ENCODE measurements around the gene ACAP3. TPM values are rescaled to one million over a fixed set of nuclear protein-coding genes. Genes with fewer than 3 reads are reported as not detected.

The ACAP3 gene
- polyA plus RNA-seq, 1 donor = 67.7 TPM

DNA sequence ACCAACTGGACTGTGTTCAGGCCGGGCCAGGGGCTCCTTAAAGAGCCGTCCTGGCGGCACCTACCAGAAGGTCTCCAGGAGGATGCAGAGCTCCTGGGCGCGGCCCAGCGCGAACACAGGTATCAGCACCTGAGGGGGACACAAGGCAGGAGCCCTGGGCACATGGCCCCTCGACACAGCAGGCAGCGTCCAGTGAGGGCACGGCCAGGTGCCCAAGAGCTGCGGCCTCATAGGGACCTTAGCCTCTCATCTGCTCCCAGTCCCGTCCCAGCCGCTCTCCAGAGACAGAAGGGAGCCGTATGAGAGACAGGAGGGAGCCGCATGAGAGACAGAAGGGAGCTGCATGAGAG, 6.5 kb upstream of the ACAP3 start:
- DNase-seq = no peak
- peaks cover 70% of the 10 kb centered on the region for H3K36me3 ChIP-seq (ENCODE audit: control insufficient read depth, insufficient read depth, low read length)
- H3K4me1 ChIP-seq (ENCODE audit: control insufficient read depth, insufficient read depth, low read length) = peaks cover 8% of the 10 kb centered on the region
- no peaks in the 10 kb centered on the region for H3K27me3 ChIP-seq (ENCODE audit: control insufficient read depth, insufficient read depth, low read length)
- WGBS (ENCODE audit: insufficient coverage, low lambda C conversion rate) = no CpG with 5 or more reads among the region's 15 CpGs
- peaks cover 4% of the 10 kb centered on the region for H3K9me3 ChIP-seq (ENCODE audit: control insufficient read depth, low read depth, low read length)
- H3K4me3 ChIP-seq (ENCODE audit: low read length) = no peak overlapping the region
- H3K27ac ChIP-seq (ENCODE audit: low read length) = no peak overlapping the region

DNA sequence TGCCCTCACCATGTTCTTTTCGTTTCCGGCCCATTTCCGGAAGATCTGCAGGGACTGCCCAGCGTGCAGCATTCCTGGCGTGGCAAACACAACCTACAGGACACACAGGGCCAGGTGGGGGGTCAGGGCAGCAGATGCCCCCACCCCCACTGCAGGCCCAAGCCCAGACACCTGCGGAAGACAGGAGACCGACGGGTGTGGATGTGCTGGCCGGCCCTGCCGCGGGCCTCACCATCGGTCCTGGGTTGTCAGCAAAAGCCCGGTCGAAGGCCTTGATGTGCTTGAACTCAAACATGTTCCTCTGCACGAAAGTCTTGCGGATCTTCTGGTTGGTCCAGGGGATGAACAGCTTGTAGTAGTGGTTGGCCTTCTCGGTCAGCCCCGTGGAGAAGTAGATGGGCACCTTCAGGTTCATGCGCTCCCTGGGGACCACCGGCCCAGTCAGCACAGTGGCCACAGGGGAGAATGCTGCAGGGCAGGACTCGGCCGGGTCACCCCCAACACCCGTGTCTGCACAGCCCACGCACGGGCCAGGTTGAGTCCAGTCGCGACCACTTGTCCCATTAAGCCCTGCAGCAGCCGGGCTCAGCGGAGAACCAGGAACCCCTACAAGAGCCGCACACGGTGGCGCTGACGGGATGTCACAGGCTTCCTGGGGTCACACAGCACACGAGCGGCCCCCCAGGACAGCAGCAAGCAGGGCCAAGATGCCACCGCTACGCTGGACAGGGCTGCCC, 5.9 kb upstream of the ACAP3 start:
- H3K27ac ChIP-seq (ENCODE audit: low read length) = no peak overlapping the region
- peaks cover 64% of the 10 kb centered on the region for H3K36me3 ChIP-seq (ENCODE audit: control insufficient read depth, insufficient read depth, low read length)
- DNase-seq = no peak
- H3K4me1 ChIP-seq (ENCODE audit: control insufficient read depth, insufficient read depth, low read length) = peaks cover 8% of the 10 kb centered on the region
- no peaks in the 10 kb centered on the region for H3K27me3 ChIP-seq (ENCODE audit: control insufficient read depth, insufficient read depth, low read length)
- H3K9me3 ChIP-seq (ENCODE audit: control insufficient read depth, low read depth, low read length) = peaks cover 4% of the 10 kb centered on the region
- WGBS (ENCODE audit: insufficient coverage, low lambda C conversion rate) = no CpG with 5 or more reads among the region's 37 CpGs
- no peak overlapping the region for H3K4me3 ChIP-seq (ENCODE audit: low read length)

- H3K4me3 ChIP-seq (ENCODE audit: low read length) = no peak overlapping the region
- no peak overlapping the region for H3K27ac ChIP-seq (ENCODE audit: low read length)
- H3K4me1 ChIP-seq (ENCODE audit: control insufficient read depth, insufficient read depth, low read length) = peaks cover 8% of the 10 kb centered on the region
- H3K9me3 ChIP-seq (ENCODE audit: control insufficient read depth, low read depth, low read length) = peaks cover 4% of the 10 kb centered on the region
- no CpG with 5 or more reads among the region's 49 CpGs for WGBS (ENCODE audit: insufficient coverage, low lambda C conversion rate)
- H3K36me3 ChIP-seq (ENCODE audit: control insufficient read depth, insufficient read depth, low read length) = peaks cover 61% of the 10 kb centered on the region
- no peaks in the 10 kb centered on the region for H3K27me3 ChIP-seq (ENCODE audit: control insufficient read depth, insufficient read depth, low read length)
- no peak for DNase-seq
Measured at GRCh38 chr1:1312450-1313314, 5.0 kb upstream of the ACAP3 start.

DNA sequence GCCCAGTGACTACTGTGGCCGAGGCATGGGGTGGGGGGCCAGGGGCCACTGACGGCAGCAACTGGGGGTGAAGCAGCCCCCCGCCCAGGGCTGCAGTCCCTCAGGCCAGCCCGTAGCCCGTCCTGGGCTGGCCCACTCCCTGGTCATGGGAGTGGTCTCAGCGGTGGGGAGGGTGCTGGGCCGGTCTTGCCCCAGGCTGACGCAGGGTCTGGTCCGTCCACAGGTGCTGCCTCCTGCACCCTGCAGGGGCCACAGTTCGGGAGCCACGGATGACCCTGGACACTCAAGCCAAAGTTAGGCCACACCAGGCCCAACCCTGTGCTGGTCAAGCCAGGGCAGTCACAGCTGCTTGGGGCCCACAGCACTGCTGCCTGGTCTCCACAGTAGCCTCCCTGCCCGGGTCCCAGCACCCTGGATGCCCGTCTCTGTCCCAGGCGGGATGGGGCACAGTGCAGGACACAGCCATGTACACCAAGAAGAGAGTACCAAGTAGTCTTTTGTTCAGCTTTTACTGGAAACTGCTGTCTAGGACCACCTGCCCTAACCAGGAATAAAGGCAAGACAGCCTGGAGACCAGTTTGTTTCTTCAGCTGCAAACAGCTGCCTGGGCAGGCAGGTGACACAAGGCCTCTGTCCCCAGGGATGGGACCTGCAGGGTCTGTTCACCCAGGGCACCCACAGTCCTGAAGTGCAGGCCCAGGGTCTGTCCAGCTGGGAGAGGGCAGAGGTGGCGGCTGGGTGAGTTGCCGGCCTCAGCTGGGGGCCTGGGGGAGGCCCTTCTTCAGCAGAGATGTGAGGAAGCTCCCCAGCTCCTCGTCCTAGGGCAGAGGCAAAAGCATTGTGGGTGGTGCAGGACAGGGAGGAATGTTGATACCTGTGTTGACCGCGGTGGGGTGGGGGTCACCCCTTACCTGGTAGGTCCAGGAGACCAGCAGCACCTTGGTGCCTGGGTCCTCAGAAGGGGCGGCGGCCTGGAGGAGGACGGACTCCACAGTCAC, 3.7 kb upstream of the ACAP3 start:
- H3K9me3 ChIP-seq (ENCODE audit: control insufficient read depth, low read depth, low read length) = peaks cover 4% of the 10 kb centered on the region
- peaks cover 12% of the 10 kb centered on the region for H3K4me1 ChIP-seq (ENCODE audit: control insufficient read depth, insufficient read depth, low read length)
- H3K27ac ChIP-seq (ENCODE audit: low read length) = no peak overlapping the region
- no peaks in the 10 kb centered on the region for H3K27me3 ChIP-seq (ENCODE audit: control insufficient read depth, insufficient read depth, low read length)
- WGBS (ENCODE audit: insufficient coverage, low lambda C conversion rate) = no CpG with 5 or more reads among the region's 22 CpGs
- no peak overlapping the region for H3K4me3 ChIP-seq (ENCODE audit: low read length)
- H3K36me3 ChIP-seq (ENCODE audit: control insufficient read depth, insufficient read depth, low read length) = peaks cover 55% of the 10 kb centered on the region
- DNase-seq = no peak

DNA sequence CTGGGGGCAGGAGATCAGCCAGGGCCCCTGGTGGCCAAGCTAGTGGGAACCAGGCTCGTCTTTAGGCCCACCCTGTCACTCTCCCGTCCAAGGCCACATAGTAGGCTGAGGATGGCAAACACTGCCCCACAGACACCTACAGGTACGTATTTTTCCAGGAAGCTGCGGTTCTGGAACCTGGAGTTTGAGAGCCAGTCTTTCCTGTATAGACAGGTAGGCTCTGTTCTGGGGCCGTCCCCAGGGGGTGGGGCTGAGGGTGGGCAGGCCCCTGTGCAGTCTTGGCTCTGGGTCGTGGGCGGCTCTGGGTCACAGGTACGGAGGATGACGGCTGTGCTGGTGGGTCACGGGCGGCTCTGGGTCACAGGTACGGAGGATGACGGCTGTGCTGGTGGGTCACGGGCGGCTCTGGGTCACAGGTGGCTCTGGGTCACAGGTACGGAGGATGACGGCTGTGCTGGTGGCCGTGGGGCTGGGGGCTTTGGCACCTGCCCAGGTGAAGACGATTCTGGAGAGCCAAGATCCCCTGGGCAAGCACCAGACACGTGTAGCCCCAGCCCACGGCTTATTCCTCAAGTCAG, 2.8 kb upstream of the ACAP3 start:
- Histone ChIP-seq H3K27me3 (ENCODE audit: control insufficient read depth, insufficient read depth, low read length) (no peaks in the 10 kb centered on the region), H3K4me1 (ENCODE audit: control insufficient read depth, insufficient read depth, low read length) (peaks cover 20% of the 10 kb centered on the region), H3K4me3 (ENCODE audit: low read length) (no peak overlapping the region), H3K9me3 (ENCODE audit: control insufficient read depth, low read depth, low read length) (peaks cover 4% of the 10 kb centered on the region), H3K36me3 (ENCODE audit: control insufficient read depth, insufficient read depth, low read length) (peaks cover 55% of the 10 kb centered on the region), H3K27ac (ENCODE audit: low read length) (no peak overlapping the region)
- DNase-seq = no peak
- no CpG with 5 or more reads among the region's 21 CpGs for WGBS (ENCODE audit: insufficient coverage, low lambda C conversion rate)

- Histone ChIP-seq H3K9me3 (ENCODE audit: control insufficient read depth, low read depth, low read length) (peaks cover 4% of the 10 kb centered on the region), H3K27ac (ENCODE audit: low read length) (no peak overlapping the region), H3K36me3 (ENCODE audit: control insufficient read depth, insufficient read depth, low read length) (peaks cover 52% of the 10 kb centered on the region), H3K4me3 (ENCODE audit: low read length) (peak overlapping the region; percentile 70), H3K4me1 (ENCODE audit: control insufficient read depth, insufficient read depth, low read length) (peaks cover 25% of the 10 kb centered on the region), H3K27me3 (ENCODE audit: control insufficient read depth, insufficient read depth, low read length) (no peaks in the 10 kb centered on the region)
- DNase-seq = no peak
- WGBS (ENCODE audit: insufficient coverage, low lambda C conversion rate) = no CpG with 5 or more reads among the region's 3 CpGs
Measured at GRCh38 chr1:1310109-1310385, 2.3 kb upstream of the ACAP3 start.

DNA sequence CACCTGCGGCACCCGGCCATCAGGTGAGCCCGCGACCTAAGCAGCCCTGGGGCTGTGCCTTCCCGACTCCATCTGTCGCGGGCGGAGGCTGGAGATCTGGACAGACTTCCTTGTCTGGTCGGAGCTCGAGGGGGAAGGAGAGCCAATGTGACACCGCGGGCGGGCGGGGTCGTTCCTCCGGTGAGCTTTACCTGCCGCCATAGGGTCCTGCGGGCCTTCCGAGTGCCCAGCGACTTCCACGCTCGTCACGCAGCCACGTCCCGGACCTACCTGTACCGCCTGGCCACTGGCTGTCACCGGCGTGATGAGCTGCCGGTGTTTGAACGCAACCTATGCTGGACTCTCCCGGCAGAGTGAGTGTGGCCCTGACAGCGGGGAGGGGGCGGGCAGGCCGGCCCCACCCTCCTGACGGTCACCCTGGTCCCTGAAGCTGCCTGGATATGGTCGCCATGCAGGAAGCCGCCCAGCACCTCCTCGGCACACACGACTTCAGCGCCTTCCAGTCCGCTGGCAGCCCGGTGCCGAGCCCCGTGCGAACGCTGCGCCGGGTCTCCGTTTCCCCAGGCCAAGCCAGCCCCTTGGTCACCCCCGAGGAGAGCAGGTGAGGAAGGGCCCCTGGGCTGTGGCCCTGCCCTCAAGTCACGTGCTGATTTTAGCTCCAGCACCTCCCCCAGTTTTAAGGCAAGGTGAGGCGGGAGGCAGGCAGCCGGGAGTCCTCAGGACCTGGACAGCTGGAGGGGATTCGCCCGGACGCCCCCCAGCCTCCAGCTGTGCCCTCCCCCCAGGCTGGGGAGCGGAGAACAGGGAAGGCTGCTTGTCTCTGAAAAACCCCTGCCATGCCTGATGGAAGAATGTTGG, 1.8 kb upstream of the ACAP3 start:
- H3K4me3 ChIP-seq (ENCODE audit: low read length) = peak overlapping the region; percentile 70
- H3K27me3 ChIP-seq (ENCODE audit: control insufficient read depth, insufficient read depth, low read length) = no peaks in the 10 kb centered on the region
- no CpG with 5 or more reads among the region's 57 CpGs for WGBS (ENCODE audit: insufficient coverage, low lambda C conversion rate)
- DNase-seq = peak in 1 of 2 donors; percentile 48
- H3K9me3 ChIP-seq (ENCODE audit: control insufficient read depth, low read depth, low read length) = peaks cover 4% of the 10 kb centered on the region
- H3K36me3 ChIP-seq (ENCODE audit: control insufficient read depth, insufficient read depth, low read length) = peaks cover 46% of the 10 kb centered on the region
- H3K4me1 ChIP-seq (ENCODE audit: control insufficient read depth, insufficient read depth, low read length) = peaks cover 30% of the 10 kb centered on the region
- H3K27ac ChIP-seq (ENCODE audit: low read length) = no peak overlapping the region

GRCh38 chr1:1308756-1309250, 1.1 kb upstream of the ACAP3 start:
- Histone ChIP-seq H3K4me1 (ENCODE audit: control insufficient read depth, insufficient read depth, low read length) (peaks cover 37% of the 10 kb centered on the region), H3K9me3 (ENCODE audit: control insufficient read depth, low read depth, low read length) (peaks cover 4% of the 10 kb centered on the region), H3K4me3 (ENCODE audit: low read length) (peak overlapping the region; percentile 70), H3K36me3 (ENCODE audit: control insufficient read depth, insufficient read depth, low read length) (peaks cover 39% of the 10 kb centered on the region), H3K27me3 (ENCODE audit: control insufficient read depth, insufficient read depth, low read length) (no peaks in the 10 kb centered on the region), H3K27ac (ENCODE audit: low read length) (peak overlapping the region; percentile 73)
- peak in 1 of 2 donors; percentile 46 for DNase-seq
- no CpG with 5 or more reads among the region's 66 CpGs for WGBS (ENCODE audit: insufficient coverage, low lambda C conversion rate)

GRCh38 chr1:1307261-1307922, 338 bp downstream of the ACAP3 start:
- no CpG with 5 or more reads among the region's 83 CpGs for WGBS (ENCODE audit: insufficient coverage, low lambda C conversion rate)
- DNase-seq = no peak
- peaks cover 42% of the 10 kb centered on the region for H3K4me1 ChIP-seq (ENCODE audit: control insufficient read depth, insufficient read depth, low read length)
- peak overlapping the region; percentile 56 for H3K27ac ChIP-seq (ENCODE audit: low read length)
- H3K27me3 ChIP-seq (ENCODE audit: control insufficient read depth, insufficient read depth, low read length) = no peaks in the 10 kb centered on the region
- peaks cover 25% of the 10 kb centered on the region for H3K36me3 ChIP-seq (ENCODE audit: control insufficient read depth, insufficient read depth, low read length)
- peaks cover 4% of the 10 kb centered on the region for H3K9me3 ChIP-seq (ENCODE audit: control insufficient read depth, low read depth, low read length)
- peak overlapping the region; percentile 73 for H3K4me3 ChIP-seq (ENCODE audit: low read length)

Measured in large intestine (tissue), 3 donors.